Prostate gland (tissue), 2 donors: ENCODE data around the gene MPPED1. TPM values are rescaled to one million over a fixed set of nuclear protein-coding genes. Genes with fewer than 3 reads are reported as not detected.

Experiments used
- DNase-seq: peaks from one replicate; pipeline ENCODE4 v3.0.0-alpha.2; 2019; ENCODE audit warnings: low spot score
- H3K27ac ChIP-seq, 2 donors: fragments of 200-600 bp; sonication (generic); 2 replicates each; pipeline ENCODE4 v1.5.1; 2017 to 2019
- H3K27me3 ChIP-seq: fragments of 200-600 bp; sonication (generic); replicated peaks from 2 replicates; pipeline ENCODE4 v1.5.1; 2019; ENCODE audit not compliant: insufficient read depth
- H3K36me3 ChIP-seq, 2 donors: fragments of 200-600 bp; sonication (generic); 1 replicate in 1 of 2; 2 replicates in 1 of 2; pipeline versions ENCODE4 v1.5.1 to v1.8.1; 2017 to 2019
- H3K4me1 ChIP-seq: fragments of 200-600 bp; sonication (generic); replicated peaks from 2 replicates; pipeline ENCODE4 v1.5.1; 2019
- H3K4me3 ChIP-seq, 2 donors: fragments of 200-600 bp; sonication (generic); 2 replicates each; pipeline ENCODE4 v1.5.1; 2017 to 2019
- H3K9me3 ChIP-seq: fragments of 200-600 bp; sonication (generic); 2 replicates; pipeline ENCODE4 v1.5.1; 2017
- POLR2A ChIP-seq: fragments of 450-650 bp; IDR thresholded peaks from one replicate; pipeline ENCODE4 v1.6.1; 2016; ENCODE audit warnings: antibody characterized with exemption, mild to moderate bottlenecking
- POLR2AphosphoS5 ChIP-seq: sonication (generic); formaldehyde crosslinking; IDR thresholded peaks from one replicate; pipeline ENCODE4 v1.6.1; 2017; ENCODE audit warnings: antibody characterized with exemption
- WGBS: methylation state at CpG from one replicate; pipeline ENCODE4 v1.1.5; 2018; 5-methylcytosine and 5-hydroxymethylcytosine counted together
- intact Hi-C: fragments of 100-400 bp; cut with DNase I; formaldehyde crosslinking; loops from one replicate; pipeline ENCODE4 v1.14.2; 2022
- total RNA-seq, 2 donors: library from RNA; depleted of rRNA; stranded (reverse); fragments of >200 nt; gene quantifications; one replicate each; pipeline ENCODE4 v1.1.0, GENCODE V29; 2016
- TF ChIP-seq, protein P1 (sequence below), 4 experiments: fragments of 200-600 bp in 2 of 4; fragments of 450-650 bp in 2 of 4; sonication (generic) in 2 of 4; IDR thresholded peaks; 1 replicate in 3 of 4; 2 replicates in 1 of 4; pipeline ENCODE4 v1.5.1; 2016 to 2019; ENCODE audit warnings: antibody characterized with exemption in 4 of 4, mild to moderate bottlenecking in 2 of 4, moderate library complexity in 2 of 4

Gene MPPED1
- total RNA-seq, 2 donors from 2014 or later: 0.77 to 6.4 TPM

DNA sequence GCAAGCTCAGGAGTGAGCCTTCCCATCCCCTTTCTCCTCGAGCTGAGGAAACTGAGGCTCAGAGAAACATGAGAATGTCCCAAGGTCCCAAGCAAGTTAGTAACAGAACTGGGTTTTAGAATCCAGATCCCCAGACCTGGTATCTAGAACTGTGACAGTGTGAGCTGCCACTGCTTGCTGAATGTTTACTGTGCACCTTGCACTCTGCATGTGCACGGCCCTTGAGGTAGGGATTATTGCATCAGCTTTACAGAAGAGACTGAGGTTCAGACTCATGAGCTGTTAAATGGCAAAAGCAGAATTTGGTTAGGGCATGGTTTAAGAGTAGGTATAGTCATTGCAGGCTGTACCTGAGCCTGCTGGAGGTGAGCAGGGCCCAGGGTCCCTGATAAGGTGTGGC is 3.8 kb upstream of the MPPED1 start:
- H3K27ac ChIP-seq: no peak overlapping the region
- TF ChIP-seq, protein P1, sequence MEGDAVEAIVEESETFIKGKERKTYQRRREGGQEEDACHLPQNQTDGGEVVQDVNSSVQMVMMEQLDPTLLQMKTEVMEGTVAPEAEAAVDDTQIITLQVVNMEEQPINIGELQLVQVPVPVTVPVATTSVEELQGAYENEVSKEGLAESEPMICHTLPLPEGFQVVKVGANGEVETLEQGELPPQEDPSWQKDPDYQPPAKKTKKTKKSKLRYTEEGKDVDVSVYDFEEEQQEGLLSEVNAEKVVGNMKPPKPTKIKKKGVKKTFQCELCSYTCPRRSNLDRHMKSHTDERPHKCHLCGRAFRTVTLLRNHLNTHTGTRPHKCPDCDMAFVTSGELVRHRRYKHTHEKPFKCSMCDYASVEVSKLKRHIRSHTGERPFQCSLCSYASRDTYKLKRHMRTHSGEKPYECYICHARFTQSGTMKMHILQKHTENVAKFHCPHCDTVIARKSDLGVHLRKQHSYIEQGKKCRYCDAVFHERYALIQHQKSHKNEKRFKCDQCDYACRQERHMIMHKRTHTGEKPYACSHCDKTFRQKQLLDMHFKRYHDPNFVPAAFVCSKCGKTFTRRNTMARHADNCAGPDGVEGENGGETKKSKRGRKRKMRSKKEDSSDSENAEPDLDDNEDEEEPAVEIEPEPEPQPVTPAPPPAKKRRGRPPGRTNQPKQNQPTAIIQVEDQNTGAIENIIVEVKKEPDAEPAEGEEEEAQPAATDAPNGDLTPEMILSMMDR (IDR thresholded peaks at IDR 0.05): no peak
- TF ChIP-seq POLR2A (no peak), POLR2AphosphoS5 (no peak)
- DNase-seq: no peak
- H3K9me3 ChIP-seq: no peaks in the 10 kb centered on the region
- WGBS: 92% methylated on average over 2 of the region's 2 CpGs
- no peaks in the 10 kb centered on the region for H3K36me3 ChIP-seq
- H3K27me3 ChIP-seq: no peaks in the 10 kb centered on the region
- intact Hi-C loops: no loop called here
- H3K4me3 ChIP-seq: no peak overlapping the region
- H3K4me1 ChIP-seq: no peaks in the 10 kb centered on the region

DNA sequence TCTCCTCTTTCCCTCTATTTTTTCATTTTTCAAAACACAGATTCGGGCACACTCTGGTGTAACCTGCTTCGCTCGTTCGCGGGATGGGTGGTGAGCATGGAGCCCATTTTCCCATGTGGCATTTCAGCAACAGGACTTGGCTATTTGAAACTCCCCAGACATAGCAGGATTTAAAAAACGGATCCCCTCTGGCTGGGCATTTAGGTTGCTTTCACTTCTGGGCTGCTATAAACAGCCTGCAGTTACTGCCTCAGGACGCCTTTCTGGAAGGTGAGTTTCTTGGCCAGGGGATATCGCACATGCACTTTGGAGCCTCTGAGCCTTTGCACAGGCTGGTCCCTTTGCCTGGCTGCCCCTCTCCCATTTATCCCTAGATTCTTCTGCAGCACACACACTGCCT is 2.8 kb upstream of the MPPED1 start:
- TF ChIP-seq, protein P1 (IDR thresholded peaks at IDR 0.05): no peak
- TF ChIP-seq POLR2A: no peak
- TF ChIP-seq POLR2AphosphoS5: no peak
- 90% methylated on average over 8 of the region's 8 CpGs for WGBS
- no peaks in the 10 kb centered on the region for H3K27me3 ChIP-seq
- no peaks in the 10 kb centered on the region for H3K9me3 ChIP-seq
- H3K4me3 ChIP-seq: no peak overlapping the region
- intact Hi-C loops: no loop called here
- H3K36me3 ChIP-seq: no peaks in the 10 kb centered on the region
- no peak overlapping the region for H3K27ac ChIP-seq
- no peak for DNase-seq
- H3K4me1 ChIP-seq: no peaks in the 10 kb centered on the region

DNA sequence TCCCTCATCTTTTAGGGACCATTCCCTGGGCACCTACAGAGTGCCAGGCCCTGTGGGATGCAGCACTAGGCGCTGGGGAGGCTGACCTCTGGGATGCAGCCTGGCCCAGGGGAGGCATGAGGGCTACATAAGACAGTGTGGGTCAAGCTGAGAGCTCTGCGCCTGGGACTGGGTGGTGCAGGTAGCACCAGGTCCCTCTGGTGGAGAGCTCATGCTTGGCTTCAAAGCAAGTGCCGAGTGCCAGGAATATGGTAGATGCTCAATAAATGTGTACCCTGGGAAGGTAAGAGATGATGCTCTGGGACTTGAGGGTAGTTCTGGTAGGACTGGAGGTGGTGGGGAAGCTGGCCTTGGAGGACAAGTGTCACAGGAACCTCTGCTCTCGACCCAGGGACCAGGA is 2.0 kb upstream of the MPPED1 start:
- intact Hi-C loops: no loop called here
- TF ChIP-seq POLR2A (no peak), POLR2AphosphoS5 (no peak)
- TF ChIP-seq, protein P1 (IDR thresholded peaks at IDR 0.05): no peak

DNA sequence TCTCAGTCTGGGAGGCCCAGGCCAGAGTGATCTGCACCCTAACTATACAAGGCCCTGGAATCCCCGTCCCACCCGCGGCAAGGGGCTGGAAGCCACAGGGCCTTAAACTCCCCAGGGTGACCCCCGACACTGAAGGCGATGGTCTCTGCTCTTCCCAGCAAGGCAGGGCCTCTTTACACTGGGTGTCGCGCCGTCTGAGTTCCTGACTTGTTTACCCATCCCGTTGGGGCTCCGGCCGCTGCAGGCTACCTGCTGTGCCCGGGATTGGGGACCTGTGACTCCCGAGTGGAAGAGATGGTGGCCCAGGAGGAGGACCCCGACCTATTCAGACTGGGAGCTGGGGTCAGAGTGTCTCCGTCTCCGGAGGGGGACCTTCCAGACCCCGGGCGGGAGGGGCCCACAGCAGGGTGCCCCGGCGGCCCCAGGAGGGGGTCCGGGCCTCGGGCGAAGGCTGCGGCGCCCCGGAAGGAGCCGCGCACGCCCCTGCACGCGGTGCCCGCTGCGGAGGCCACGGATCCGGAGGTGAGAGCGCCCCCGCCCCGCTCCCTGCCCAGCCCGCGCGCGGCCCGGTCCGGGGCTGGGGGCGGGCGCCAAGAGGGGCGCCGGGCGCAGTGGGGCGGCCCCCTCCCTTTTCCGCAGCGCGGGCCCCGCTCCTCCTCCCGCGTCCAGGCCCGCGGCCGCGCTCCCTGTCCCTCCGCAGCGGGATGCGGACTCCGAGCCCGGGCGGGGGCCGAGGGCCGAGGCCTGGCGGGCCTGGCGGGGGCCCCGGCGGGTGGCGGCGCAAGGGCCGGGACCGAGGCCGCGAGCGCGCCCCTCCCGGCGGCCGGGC is 560 bp upstream of the MPPED1 start:
- Histone ChIP-seq H3K9me3 (no peaks in the 10 kb centered on the region), H3K4me1 (no peaks in the 10 kb centered on the region), H3K4me3 (peak overlapping the region; percentile 12 to 15), H3K36me3 (no peaks in the 10 kb centered on the region), H3K27ac (no peak overlapping the region), H3K27me3 (no peaks in the 10 kb centered on the region)
- TF ChIP-seq POLR2AphosphoS5 (no peak), POLR2A (no peak)
- TF ChIP-seq, protein P1 (IDR thresholded peaks at IDR 0.05): no peak
- WGBS: 25% methylated on average over 58 of the region's 83 CpGs
- DNase-seq: no peak
- intact Hi-C loops: no loop called here

More for the DNA sequence above, 2.0 kb upstream of the MPPED1 start:
- Histone ChIP-seq H3K4me3 (no peak overlapping the region), H3K27ac (no peak overlapping the region), H3K27me3 (no peaks in the 10 kb centered on the region), H3K36me3 (no peaks in the 10 kb centered on the region), H3K9me3 (no peaks in the 10 kb centered on the region), H3K4me1 (no peaks in the 10 kb centered on the region)
- 88% methylated on average over 4 of the region's 4 CpGs for WGBS
- DNase-seq: no peak
